H9 (cell line): Measurements from ENCODE around the gene MOBP. TPM values are rescaled to one million over a fixed set of nuclear protein-coding genes. Genes with fewer than 3 reads are reported as not detected.

Source experiments
- DNase-seq: peaks from one replicate; pipeline ENCODE4 v3.0.0-alpha.2; 2017
- H2AFZ ChIP-seq: one replicate; pipeline ENCODE4 v1.6.1; 2013; ENCODE audit warnings: mild to moderate bottlenecking, low read length, control low read depth, moderate library complexity
- H2AK5ac ChIP-seq: 2 replicates; pipeline ENCODE4 v1.6.1; 2013; ENCODE audit warnings: low read length, control low read depth, mixed read lengths; ENCODE audit not compliant: insufficient read length
- H2BK120ac ChIP-seq: one replicate; pipeline ENCODE4 v1.6.1; 2013; ENCODE audit warnings: low read depth, mild to moderate bottlenecking, low read length, control low read depth, inconsistent platforms; ENCODE audit not compliant: poor library complexity, severe bottlenecking
- H2BK12ac ChIP-seq: 2 replicates; pipeline ENCODE4 v1.6.1; 2013; ENCODE audit warnings: low read length, control low read depth, mixed read lengths, low read depth; ENCODE audit not compliant: insufficient read length
- H2BK15ac ChIP-seq: 2 replicates; pipeline ENCODE4 v1.6.1; 2013; ENCODE audit warnings: low read depth, low read length, control low read depth
- H2BK20ac ChIP-seq: one replicate; pipeline ENCODE4 v1.6.1; 2013; ENCODE audit warnings: low read depth, mild to moderate bottlenecking, low read length, control low read depth, inconsistent platforms; ENCODE audit not compliant: poor library complexity, severe bottlenecking
- H2BK5ac ChIP-seq: 2 replicates; pipeline ENCODE4 v1.6.1; 2013; ENCODE audit warnings: low read length, control low read depth, mixed read lengths; ENCODE audit not compliant: insufficient read length
- H3K14ac ChIP-seq: 2 replicates; pipeline ENCODE4 v1.6.1; 2013; ENCODE audit warnings: low read length, control low read depth; ENCODE audit not compliant: insufficient read depth
- H3K18ac ChIP-seq: 2 replicates; pipeline ENCODE4 v1.6.1; 2013; ENCODE audit warnings: low read depth, mild to moderate bottlenecking, mixed read lengths, low read length, control low read depth; ENCODE audit not compliant: insufficient read length
- H3K23ac ChIP-seq: 2 replicates; pipeline ENCODE4 v1.6.1; 2013; ENCODE audit warnings: low read length, control low read depth, mixed read lengths, low read depth; ENCODE audit not compliant: insufficient read length
- H3K23me2 ChIP-seq: 2 replicates; pipeline ENCODE4 v1.6.1; 2013; ENCODE audit warnings: low read depth, mild to moderate bottlenecking, mixed read lengths, low read length, control low read depth; ENCODE audit not compliant: insufficient read length, poor library complexity, severe bottlenecking
- H3K27ac ChIP-seq: 2 replicates; pipeline ENCODE4 v1.5.1; 2013; ENCODE audit warnings: low read length, control low read depth, mixed read lengths, low read depth; ENCODE audit not compliant: insufficient read length
- H3K27me3 ChIP-seq: 2 replicates; pipeline ENCODE4 v1.6.1; 2013; ENCODE audit warnings: low read length, control low read depth, inconsistent platforms; ENCODE audit not compliant: insufficient read depth
- H3K4ac ChIP-seq: 2 replicates; pipeline ENCODE4 v1.6.1; 2013; ENCODE audit warnings: low read depth, mild to moderate bottlenecking, control low read depth, inconsistent platforms, low read length, moderate library complexity
- H3K4me1 ChIP-seq: 2 replicates; pipeline ENCODE4 v1.6.1; 2013; ENCODE audit warnings: low read length, control low read depth, inconsistent platforms; ENCODE audit not compliant: insufficient read depth
- H3K4me2 ChIP-seq: 2 replicates; pipeline ENCODE4 v1.6.1; 2013; ENCODE audit warnings: low read length, control low read depth, mixed read lengths; ENCODE audit not compliant: insufficient read length, insufficient read depth
- H3K56ac ChIP-seq: 2 replicates; pipeline ENCODE4 v1.6.1; 2013; ENCODE audit warnings: low read depth, mild to moderate bottlenecking, mixed read lengths, low read length, control low read depth; ENCODE audit not compliant: insufficient read length
- H3K79me1 ChIP-seq: 2 replicates; pipeline ENCODE4 v1.6.1; 2013; ENCODE audit warnings: low read depth, mild to moderate bottlenecking, moderate library complexity, low read length, control low read depth, inconsistent platforms; ENCODE audit not compliant: insufficient read depth, poor library complexity, severe bottlenecking
- H3K79me2 ChIP-seq: 2 replicates; pipeline ENCODE4 v1.6.1; 2013; ENCODE audit warnings: low read length, control low read depth, inconsistent platforms; ENCODE audit not compliant: insufficient read depth
- H3K9ac ChIP-seq: 2 replicates; pipeline ENCODE4 v1.6.1; 2013; ENCODE audit warnings: low read length, control low read depth, mixed read lengths; ENCODE audit not compliant: insufficient read length; ENCODE audit errors: extremely low read depth
- H3K9me3 ChIP-seq: one replicate; pipeline ENCODE4 v1.6.1; 2013; ENCODE audit warnings: low read depth, low read length, inconsistent platforms; ENCODE audit not compliant: control insufficient read depth
- H3T11ph ChIP-seq: one replicate; pipeline ENCODE4 v1.6.1; 2013; ENCODE audit warnings: mild to moderate bottlenecking, low read length, control low read depth, inconsistent platforms
- H4K20me1 ChIP-seq: one replicate; pipeline ENCODE4 v1.6.1; 2013; ENCODE audit not compliant: control insufficient read depth, insufficient read length, insufficient read depth
- H4K5ac ChIP-seq: 2 replicates; pipeline ENCODE4 v1.6.1; 2013; ENCODE audit warnings: low read depth, mild to moderate bottlenecking, mixed read lengths, low read length, control low read depth; ENCODE audit not compliant: insufficient read length
- H4K8ac ChIP-seq: replicated peaks from 2 replicates; pipeline ENCODE4 v1.6.1; 2013; ENCODE audit warnings: low read length, control low read depth, mixed read lengths, low read depth; ENCODE audit not compliant: insufficient read length
- H4K91ac ChIP-seq: 2 replicates; pipeline ENCODE4 v1.6.1; 2013; ENCODE audit warnings: low read depth, mild to moderate bottlenecking, moderate library complexity, mixed read lengths, low read length, control low read depth; ENCODE audit not compliant: insufficient read length
- H3K27ac Mint-ChIP-seq, 3 experiments: 2 replicates in 2 of 3; 3 replicates in 1 of 3; pipeline ENCODE4 v1.8.0; 2020 to 2021; ENCODE audit warnings: mixed read lengths in 3 of 3, mild to moderate bottlenecking in 1 of 3, moderate library complexity in 1 of 3
- H3K27me3 Mint-ChIP-seq: 2 replicates; pipeline ENCODE4 v1.8.0; 2021; ENCODE audit warnings: low read depth, mild to moderate bottlenecking, moderate library complexity, mixed read lengths
- H3K36me3 Mint-ChIP-seq, 3 experiments: 2 replicates in 2 of 3; 3 replicates in 1 of 3; pipeline ENCODE4 v1.8.0; 2020 to 2021; ENCODE audit warnings: low read depth in 3 of 3, mixed read lengths in 3 of 3; ENCODE audit not compliant: insufficient read depth in 1 of 3
- H3K4me1 Mint-ChIP-seq, 2 experiments: 2 replicates each; pipeline ENCODE4 v1.8.0; 2020; ENCODE audit warnings: mixed read lengths in 2 of 2
- H3K4me3 Mint-ChIP-seq, 2 experiments: 2 replicates in 1 of 2; 3 replicates in 1 of 2; pipeline ENCODE4 v1.8.0; 2020 to 2021; ENCODE audit warnings: mild to moderate bottlenecking in 2 of 2, mixed read lengths in 2 of 2, moderate library complexity in 1 of 2
- H3K9me3 Mint-ChIP-seq, 2 experiments: 2 replicates in 1 of 2; 3 replicates in 1 of 2; pipeline ENCODE4 v1.8.0; 2020; ENCODE audit warnings: mild to moderate bottlenecking in 2 of 2, mixed read lengths in 2 of 2, moderate library complexity in 1 of 2
- WGBS: extraction: QIAGEN DNeasy Blood & Tissue Kit; methylation state at CpG from one replicate; pipeline ENCODE4 v1.1.7; 2013; ENCODE audit warnings: missing lambda C conversion rate, low lambda C conversion rate, mixed read lengths; ENCODE audit not compliant: insufficient read length; ENCODE audit errors: extremely low coverage; 5-methylcytosine and 5-hydroxymethylcytosine counted together
- total RNA-seq: library from RNA; stranded (reverse); gene quantifications from 2 replicates; pipeline ENCODE4 v1.2.1, GENCODE V29; 2021
- TF ChIP-seq, protein P1 (sequence below): fragments of 200-600 bp; sonication (generic); conservative IDR thresholded peaks from 3 replicates; pipeline ENCODE4 v1.8.0; 2021; ENCODE audit warnings: antibody characterized with exemption, mild to moderate bottlenecking

The MOBP gene
- total RNA-seq, 1 experiment from 2014 or later, result not detected

DNA sequence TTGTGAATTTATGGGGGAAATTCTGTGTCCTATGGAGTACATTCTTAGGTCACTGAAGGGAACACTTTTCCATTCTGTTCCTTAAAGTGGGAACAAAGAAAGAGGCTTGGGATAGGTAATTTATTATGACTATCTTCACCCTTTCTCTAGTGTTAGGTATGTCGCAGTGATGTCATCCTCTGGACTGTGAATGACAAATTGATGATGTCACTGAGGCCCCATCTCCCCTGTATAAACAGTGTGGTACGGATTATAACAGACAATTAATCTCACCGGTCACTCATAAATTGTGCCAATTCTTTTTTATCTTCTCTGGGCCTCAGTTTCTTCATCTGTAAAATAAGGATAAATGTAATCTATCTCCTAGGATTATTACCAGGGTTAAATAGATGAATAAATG is 23.5 kb downstream of the MOBP start:
- Histone ChIP-seq H2BK15ac (no peak overlapping the region), H3T11ph (no peak overlapping the region), H3K23ac (no peak overlapping the region), H4K8ac (no peak overlapping the region), H3K79me1 (no peaks in the 10 kb centered on the region), H3K79me2 (no peaks in the 10 kb centered on the region), H3K18ac (no peak overlapping the region), H3K23me2 (no peaks in the 10 kb centered on the region), H3K9me3 (no peaks in the 10 kb centered on the region), H2BK20ac (no peak overlapping the region), H2BK5ac (no peak overlapping the region), H2AK5ac (no peak overlapping the region), H2BK120ac (no peak overlapping the region), H2AFZ (no peak overlapping the region), H3K4me1 (no peaks in the 10 kb centered on the region), H3K27me3 (no peaks in the 10 kb centered on the region), H4K91ac (no peak overlapping the region), H3K56ac (no peak overlapping the region), H3K4me2 (no peak overlapping the region), H3K4ac (no peak overlapping the region), H3K27ac (no peak overlapping the region), H4K20me1 (no peaks in the 10 kb centered on the region), H3K9ac (no peak overlapping the region), H4K5ac (no peak overlapping the region), H2BK12ac (no peak overlapping the region), H3K14ac (no peak overlapping the region)
- no peaks in the 10 kb centered on the region for H3K36me3 Mint-ChIP-seq
- TF ChIP-seq, protein P1, sequence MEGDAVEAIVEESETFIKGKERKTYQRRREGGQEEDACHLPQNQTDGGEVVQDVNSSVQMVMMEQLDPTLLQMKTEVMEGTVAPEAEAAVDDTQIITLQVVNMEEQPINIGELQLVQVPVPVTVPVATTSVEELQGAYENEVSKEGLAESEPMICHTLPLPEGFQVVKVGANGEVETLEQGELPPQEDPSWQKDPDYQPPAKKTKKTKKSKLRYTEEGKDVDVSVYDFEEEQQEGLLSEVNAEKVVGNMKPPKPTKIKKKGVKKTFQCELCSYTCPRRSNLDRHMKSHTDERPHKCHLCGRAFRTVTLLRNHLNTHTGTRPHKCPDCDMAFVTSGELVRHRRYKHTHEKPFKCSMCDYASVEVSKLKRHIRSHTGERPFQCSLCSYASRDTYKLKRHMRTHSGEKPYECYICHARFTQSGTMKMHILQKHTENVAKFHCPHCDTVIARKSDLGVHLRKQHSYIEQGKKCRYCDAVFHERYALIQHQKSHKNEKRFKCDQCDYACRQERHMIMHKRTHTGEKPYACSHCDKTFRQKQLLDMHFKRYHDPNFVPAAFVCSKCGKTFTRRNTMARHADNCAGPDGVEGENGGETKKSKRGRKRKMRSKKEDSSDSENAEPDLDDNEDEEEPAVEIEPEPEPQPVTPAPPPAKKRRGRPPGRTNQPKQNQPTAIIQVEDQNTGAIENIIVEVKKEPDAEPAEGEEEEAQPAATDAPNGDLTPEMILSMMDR, result no peak
- no peak overlapping the region for H3K27ac Mint-ChIP-seq
- no CpG with 5 or more reads among the region's 3 CpGs for WGBS
- H3K4me1 Mint-ChIP-seq, result no peaks in the 10 kb centered on the region
- no peaks in the 10 kb centered on the region; a peak in 1 of 5 replicates for H3K9me3 Mint-ChIP-seq
- no peak for DNase-seq
- H3K27me3 Mint-ChIP-seq, result no peaks in the 10 kb centered on the region; the same call in 1 of the 2 replicates
- no peak overlapping the region for H3K4me3 Mint-ChIP-seq
